SU-DHL-6 (cell line): ENCODE data around the gene POLD3.

Source experiments
- EZH2phosphoT487 ChIP-seq: fragments of 200-600 bp; sonication (generic), shearing (Covaris generic); conservative IDR thresholded peaks from 2 replicates; pipeline ENCODE4 v1.6.1; 2018; ENCODE audit warnings: mild to moderate bottlenecking, antibody characterized with exemption, low read length, moderate library complexity, mixed read lengths
- TF ChIP-seq, protein P1 (sequence below): fragments of 200-600 bp; sonication (generic); IDR thresholded peaks from one replicate; pipeline ENCODE4 v1.5.1; 2017; ENCODE audit warnings: antibody characterized with exemption, mild to moderate bottlenecking, low read length, moderate library complexity; ENCODE audit not compliant: insufficient read depth, poor library complexity, severe bottlenecking

DNA sequence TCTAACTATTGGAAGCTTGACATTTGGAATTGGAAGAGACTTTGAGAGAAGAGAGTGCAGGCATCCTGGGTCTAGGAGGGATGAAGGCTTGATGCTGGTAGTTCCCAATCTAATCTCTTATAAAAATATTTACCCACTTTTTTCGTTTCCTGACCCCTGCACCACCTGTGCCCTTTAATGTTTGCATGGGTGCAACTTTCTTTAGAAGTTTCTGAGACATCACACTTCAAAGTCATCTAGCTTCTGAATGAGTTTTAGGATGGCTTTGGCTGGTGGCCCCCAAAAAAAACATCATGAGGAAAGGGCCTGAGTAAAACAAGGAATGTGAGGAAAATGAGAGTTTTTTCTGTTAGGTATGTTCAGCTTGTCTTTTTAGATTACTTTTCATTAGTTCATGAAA lies 1.1 kb downstream of the POLD3 start:
- TF ChIP-seq, protein P1, sequence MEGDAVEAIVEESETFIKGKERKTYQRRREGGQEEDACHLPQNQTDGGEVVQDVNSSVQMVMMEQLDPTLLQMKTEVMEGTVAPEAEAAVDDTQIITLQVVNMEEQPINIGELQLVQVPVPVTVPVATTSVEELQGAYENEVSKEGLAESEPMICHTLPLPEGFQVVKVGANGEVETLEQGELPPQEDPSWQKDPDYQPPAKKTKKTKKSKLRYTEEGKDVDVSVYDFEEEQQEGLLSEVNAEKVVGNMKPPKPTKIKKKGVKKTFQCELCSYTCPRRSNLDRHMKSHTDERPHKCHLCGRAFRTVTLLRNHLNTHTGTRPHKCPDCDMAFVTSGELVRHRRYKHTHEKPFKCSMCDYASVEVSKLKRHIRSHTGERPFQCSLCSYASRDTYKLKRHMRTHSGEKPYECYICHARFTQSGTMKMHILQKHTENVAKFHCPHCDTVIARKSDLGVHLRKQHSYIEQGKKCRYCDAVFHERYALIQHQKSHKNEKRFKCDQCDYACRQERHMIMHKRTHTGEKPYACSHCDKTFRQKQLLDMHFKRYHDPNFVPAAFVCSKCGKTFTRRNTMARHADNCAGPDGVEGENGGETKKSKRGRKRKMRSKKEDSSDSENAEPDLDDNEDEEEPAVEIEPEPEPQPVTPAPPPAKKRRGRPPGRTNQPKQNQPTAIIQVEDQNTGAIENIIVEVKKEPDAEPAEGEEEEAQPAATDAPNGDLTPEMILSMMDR, result no peak
- no peak for TF ChIP-seq EZH2phosphoT487
